ENCODE measurements around the gene TMEM156. TPM values are rescaled to one million over a fixed set of nuclear protein-coding genes. Genes with fewer than 3 reads are reported as not detected.

Gene TMEM156, protein sequence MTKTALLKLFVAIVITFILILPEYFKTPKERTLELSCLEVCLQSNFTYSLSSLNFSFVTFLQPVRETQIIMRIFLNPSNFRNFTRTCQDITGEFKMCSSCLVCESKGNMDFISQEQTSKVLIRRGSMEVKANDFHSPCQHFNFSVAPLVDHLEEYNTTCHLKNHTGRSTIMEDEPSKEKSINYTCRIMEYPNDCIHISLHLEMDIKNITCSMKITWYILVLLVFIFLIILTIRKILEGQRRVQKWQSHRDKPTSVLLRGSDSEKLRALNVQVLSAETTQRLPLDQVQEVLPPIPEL
- total RNA-seq (2014; rRNA removed; shearing (Covaris generic)), result 0.07 TPM in 1 of 2 replicates, not detected in the other

DNA sequence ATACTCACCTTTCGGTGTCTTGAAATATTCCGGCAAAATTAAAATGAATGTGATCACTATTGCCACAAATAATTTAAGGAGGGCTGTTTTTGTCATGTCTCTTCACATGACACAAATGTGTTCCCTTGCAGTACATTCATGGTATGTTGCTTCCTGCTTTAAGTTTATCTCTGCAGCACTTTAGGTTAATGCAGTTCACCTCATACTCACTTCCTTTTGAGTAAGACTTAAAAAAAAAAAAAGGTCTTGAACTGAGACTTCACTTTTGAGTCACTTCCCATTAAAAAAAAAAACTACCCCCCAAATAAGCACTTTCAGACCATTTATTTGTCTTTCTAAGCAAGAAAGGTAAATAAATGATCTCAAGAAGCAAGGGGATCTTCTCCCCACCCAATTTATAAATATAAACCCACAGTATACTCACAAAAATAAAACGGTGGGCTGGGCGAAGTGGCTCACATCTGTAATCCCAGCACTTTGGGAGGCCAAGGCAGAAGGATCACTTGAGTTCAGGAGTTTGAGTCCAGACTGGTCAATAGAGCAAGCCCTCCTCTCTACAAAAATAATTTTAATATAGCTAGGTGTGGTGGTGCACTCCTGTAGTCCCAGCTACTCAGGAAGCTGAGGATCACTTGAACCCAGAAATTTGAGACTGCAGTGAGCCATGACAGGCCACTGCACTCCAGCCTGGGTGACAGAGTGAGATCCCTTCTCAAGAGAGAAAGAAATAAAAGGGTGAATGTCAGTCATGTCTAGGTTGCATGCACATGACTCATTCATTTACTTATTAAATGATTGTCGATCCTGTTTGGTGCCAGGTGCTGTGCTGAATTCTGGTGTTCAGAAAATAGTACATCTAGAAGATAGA lies at the start of gene TMEM156:
TMEM156 (minus strand) TSS at position 192 of the 868 bp plus-strand sequence; CDS start at position 96, 96 bp downstream.
- DNase-seq (ENCODE audit: low spot score), result no peak
- in situ Hi-C loops (cut with HindIII; ENCODE audit: low sequenced_read_pairs), result no loop called here

DNA sequence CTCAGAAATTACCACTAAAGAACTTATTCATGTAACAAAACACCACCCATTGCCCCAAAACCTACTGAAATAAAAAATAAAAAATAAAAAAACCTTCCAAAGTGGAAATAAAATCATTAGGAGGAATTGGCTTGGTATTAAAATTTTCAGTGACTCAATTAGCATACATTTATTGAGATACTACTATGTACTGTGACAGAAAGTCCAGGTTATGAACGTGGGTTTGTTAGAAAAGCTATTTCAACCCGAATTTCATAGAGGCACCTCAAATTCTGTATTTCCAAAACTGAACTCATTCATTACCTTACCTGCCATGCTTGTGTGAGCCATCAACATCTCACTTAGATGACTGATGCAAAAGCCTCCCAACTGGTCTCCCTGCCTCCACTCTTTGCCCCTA lies 46.6 kb upstream of the TMEM156 start:
- in situ Hi-C loops (cut with HindIII; ENCODE audit: low sequenced_read_pairs), result no loop called here
- DNase-seq (ENCODE audit: low spot score), result no peak

DNA sequence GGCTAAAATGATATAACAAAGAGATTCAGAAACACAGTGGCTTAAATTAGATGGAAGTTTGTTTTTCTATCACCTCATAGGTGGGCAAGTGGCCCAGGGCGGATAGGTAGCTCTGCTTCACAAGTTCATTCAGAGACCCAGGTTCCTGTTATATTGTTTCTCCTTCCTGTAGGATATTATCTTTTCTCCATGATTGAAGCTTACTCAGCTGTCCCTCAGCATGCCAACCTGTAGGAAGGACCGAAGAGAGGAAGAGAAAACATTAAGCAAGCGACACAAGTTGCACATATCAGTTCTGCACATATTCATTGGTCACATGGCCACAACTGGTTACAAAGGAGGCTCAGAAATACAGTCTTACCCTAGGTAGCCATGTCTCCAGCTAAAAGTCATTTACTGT lies 36.7 kb upstream of the TMEM156 start:
- DNase-seq (ENCODE audit: low spot score), result no peak
- in situ Hi-C loops (cut with HindIII; ENCODE audit: low sequenced_read_pairs), result no loop called here

DNA sequence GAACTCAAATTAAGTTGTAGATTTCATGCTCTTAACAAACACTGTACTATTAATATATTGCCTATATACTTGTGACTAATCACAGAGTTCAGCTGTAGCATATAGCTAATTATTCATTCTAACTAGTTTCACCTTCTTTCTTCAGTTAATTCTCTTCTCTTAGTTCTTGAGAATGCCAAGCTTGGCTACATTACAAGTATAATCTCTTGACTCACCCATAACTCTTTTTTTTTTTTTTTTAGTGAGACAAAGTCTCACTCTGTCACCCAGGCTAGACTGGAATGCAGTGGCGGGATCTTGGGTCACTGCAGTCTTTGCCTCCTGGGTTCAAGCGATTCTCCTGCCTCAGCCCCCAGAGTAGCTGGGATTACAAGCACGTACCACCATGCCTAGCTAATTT lies 35.2 kb upstream of the TMEM156 start:
- DNase-seq (ENCODE audit: low spot score), result no peak
- in situ Hi-C loops (cut with HindIII; ENCODE audit: low sequenced_read_pairs), result no loop called here

DNA sequence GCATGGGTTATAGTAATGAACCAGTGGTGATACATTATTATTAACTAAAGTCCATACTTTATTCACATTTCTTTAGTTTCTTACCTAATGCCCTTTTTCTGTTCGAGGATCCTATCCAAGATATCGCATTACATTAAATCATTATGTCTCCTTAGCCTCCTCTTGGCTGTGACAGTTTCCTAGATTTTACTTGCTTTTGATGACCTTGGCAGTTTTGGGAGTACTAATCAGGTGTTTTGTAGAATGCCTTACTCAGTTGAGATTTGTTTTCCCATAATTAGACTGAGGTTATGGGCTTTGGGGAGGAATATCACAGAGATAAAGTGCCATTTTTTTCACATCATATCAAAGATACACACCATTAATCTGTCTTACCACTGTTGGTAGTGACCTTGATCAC lies 34.8 kb upstream of the TMEM156 start:
- in situ Hi-C loops (cut with HindIII; ENCODE audit: low sequenced_read_pairs), result no loop called here
- no peak for DNase-seq (ENCODE audit: low spot score)

DNA sequence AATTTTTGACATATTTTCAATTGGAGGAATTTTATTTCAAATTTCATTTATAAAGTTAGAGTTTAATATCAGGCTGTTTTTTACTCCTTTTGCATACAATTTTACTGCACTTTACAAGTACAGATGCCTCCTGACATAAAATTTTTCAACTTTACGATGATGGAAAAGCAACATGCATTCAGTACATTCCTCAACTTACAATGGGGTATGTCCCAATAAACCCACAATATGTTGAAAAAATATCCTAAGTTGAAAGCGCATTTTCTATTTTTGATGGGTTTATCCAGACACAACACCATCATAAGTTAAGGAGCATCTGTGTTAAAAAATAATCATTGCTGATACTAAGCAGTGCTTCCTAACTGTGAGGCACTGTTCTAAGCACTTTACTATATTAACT lies 34.2 kb upstream of the TMEM156 start:
- in situ Hi-C loops (cut with HindIII; ENCODE audit: low sequenced_read_pairs), result no loop called here
- DNase-seq (ENCODE audit: low spot score), result no peak

DNA sequence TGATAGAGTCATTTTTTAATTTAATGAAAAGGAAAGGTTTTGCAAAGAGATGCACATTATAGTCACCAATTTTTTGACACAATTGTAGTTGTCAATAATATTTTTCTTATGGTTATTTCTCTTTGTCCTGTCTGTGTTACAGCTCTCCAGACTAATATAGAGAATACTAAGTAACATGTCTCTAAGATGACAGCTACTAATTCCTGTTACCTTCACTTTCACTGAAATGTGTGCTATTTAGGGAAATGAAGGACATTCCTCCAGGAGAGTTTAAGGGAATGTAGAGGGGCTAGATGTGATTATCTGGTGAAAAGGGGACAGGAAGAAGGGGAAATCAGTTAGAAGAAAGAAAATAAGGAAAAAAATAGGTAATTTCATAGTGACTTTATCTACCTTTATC lies 31.2 kb upstream of the TMEM156 start:
- in situ Hi-C loops (cut with HindIII; ENCODE audit: low sequenced_read_pairs), result no loop called here
- peak; percentile 35 for DNase-seq (ENCODE audit: low spot score)

DNA sequence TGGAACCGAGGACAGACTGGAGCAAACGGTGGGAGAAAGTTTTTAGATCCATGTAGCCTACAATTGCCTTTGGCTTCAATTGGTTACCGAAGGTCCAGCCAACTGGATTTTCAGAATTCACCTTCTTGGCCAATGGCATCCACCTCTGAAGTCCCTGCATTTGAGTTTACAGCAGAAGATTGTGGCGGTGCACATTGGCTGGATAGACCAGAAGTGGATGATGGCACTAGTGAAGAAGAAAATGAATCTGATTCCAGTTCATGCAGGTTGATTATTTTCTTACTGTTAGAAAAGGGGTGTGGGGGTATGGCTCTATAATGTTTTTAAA lies 30.5 kb upstream of the TMEM156 start:
- DNase-seq (ENCODE audit: low spot score), result peak; percentile 68
- in situ Hi-C loops (cut with HindIII; ENCODE audit: low sequenced_read_pairs), result no loop called here

DNA sequence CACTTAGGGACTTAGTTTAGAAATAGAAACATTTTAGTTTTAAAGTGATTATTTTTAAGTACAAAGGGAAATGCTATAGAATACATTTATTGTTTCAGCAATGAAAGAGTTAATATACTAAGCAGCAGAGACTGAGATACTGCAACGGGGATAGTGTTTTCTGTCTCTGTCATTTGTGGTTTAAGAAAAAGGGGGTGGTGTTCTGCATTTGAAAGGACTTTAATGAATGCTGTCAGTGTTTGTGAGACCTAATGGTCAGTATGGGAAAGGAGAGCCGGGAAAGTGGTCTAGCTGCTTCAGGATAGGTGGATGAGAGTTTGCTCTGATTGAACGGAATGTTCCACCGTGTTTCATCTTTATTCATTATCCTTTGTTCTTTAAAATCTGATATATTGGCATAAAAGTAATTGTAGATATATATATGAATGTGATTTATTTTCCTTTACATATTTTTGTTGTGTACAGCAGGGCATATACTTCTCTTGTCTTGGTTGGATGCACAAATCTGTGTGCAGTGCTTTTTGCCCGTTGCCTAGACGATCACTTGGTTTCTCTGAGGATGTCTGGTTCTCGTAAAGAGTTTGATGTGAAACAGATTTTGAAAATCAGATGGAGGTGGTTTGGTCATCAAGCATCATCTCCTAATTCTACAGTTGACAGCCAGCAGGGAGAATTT lies 30.0 kb upstream of the TMEM156 start, which contains the start of gene KLHL5:
KLHL5 (plus strand) TSS at position 139 of the 676 bp plus-strand sequence; CDS start at position 560, 421 bp downstream.
- peak; percentile 53 for DNase-seq (ENCODE audit: low spot score)

DNA sequence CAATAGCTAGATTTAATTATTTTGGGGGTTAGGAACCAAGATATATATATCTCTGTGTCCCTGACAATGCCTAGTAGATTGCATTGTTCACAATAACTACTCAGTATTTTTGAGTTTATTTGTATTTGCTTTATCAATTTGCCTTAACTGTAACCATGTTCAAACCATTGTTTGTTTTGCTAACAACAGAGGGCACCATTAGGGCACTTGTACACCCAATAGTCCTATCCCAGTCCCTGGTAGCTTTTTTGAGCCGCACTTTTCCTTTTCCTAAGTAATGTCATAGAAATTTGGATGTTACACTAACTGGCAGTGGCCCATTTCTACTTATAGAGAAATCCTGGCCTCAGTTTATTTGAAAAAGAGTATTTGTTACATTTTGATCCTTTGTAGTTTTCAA lies 29.2 kb upstream of the TMEM156 start:
- no peak for DNase-seq (ENCODE audit: low spot score)
- in situ Hi-C loops (cut with HindIII; ENCODE audit: low sequenced_read_pairs), result no loop called here

More for the DNA sequence above, 30.0 kb upstream of the TMEM156 start, which contains the start of gene KLHL5:
- in situ Hi-C loops (cut with HindIII; ENCODE audit: low sequenced_read_pairs), result no loop called here

DNA sequence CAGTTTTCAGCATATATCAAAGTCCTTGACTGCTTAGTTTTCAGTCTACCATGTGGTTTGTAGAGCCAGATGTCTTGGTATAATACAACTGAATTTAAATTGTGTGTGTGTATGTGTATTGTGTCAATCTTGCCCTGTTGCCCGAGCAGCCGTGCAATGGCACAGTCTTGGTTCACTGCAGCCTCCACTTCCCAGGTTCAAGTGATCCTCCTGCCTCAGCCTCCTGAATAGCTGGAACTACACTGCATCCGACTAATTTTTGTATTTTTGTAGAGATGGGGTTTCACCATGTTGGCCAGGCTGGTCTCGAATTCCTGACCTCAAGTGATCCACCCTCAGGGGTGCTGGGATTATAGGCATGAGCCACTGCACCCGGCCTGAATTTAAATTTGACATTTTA lies 23.8 kb upstream of the TMEM156 start:
- no peak for DNase-seq (ENCODE audit: low spot score)
- in situ Hi-C loops (cut with HindIII; ENCODE audit: low sequenced_read_pairs), result no loop called here

DNA sequence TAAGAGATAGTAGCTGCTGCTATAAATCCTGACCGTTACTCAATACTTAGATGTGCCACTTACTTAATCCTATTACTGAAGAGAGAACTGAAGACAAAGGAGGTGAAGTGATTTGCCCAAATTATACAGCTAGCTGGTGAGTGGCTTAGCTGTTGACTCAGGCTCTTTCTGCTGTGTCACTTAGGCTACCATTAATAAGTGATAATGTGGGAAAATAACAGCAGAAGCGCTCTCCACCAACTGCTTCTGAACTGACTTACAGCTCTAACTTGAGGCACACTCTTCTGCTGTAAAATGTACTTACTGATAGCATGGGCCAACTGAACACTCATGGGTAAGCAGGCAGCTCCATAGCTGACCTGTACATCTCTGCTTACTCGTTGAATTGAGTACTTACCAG lies 22.3 kb upstream of the TMEM156 start:
- no peak for DNase-seq (ENCODE audit: low spot score)
- in situ Hi-C loops (cut with HindIII; ENCODE audit: low sequenced_read_pairs), result no loop called here

DNA sequence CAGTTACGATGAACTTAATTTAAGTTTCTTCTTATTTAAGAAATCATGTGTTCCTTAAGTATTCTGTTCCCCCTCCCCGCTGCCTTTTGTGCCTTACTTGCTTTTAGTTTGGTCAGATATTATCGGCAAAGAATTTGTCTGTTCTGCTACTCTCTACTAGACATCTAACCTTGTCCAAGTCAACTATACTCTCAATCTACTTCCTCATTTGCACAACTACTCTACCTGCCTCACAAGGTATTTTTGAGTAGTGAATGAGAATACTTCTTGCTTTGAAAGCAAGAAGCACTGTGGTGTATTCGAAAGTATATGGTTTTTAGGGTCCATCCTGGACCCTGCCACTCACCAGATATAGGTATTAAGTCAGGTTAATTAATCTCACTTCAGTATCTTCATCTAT lies 21.8 kb upstream of the TMEM156 start:
- in situ Hi-C loops (cut with HindIII; ENCODE audit: low sequenced_read_pairs), result no loop called here
- no peak for DNase-seq (ENCODE audit: low spot score)

DNA sequence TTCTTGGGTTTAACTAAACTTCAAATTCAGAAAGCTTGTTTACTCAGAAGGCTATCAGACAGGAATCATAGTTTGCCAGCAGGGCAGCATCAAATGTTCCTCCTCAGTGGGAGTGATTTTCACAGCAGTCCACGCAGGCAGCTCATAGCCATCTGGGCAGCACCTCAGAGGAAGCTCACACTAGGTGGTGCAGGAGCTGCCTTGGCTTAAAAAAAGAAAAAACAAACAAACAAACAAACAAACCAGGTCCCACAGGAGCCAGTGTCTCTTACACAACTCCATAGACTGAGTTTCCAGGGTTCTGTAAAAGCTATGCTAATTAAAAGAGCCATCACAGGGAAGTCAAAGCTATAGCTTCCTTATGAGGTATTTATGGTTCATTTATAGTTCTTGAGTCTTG lies 19.3 kb upstream of the TMEM156 start:
- in situ Hi-C loops (cut with HindIII; ENCODE audit: low sequenced_read_pairs), result no loop called here
- peak; percentile 68 for DNase-seq (ENCODE audit: low spot score)

DNA sequence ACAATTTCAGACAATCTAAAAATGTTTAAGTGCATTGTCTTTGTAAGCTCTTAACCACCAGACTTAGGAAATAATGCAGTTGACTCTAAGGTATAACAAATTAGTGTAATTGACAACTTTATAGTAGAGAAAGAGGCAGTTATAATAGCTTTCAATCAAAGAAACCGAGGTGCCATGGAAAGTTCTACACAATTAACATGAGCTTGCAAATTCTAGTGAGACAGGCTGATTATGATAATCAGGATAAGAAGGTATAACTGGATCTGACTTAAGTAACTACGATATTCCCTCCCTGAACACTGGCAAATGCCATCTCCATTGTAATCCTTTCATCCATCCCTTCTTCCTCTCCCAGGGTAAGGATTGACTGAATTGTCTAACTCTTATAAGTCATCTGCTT lies 18.4 kb upstream of the TMEM156 start:
- in situ Hi-C loops (cut with HindIII; ENCODE audit: low sequenced_read_pairs), result no loop called here
- DNase-seq (ENCODE audit: low spot score), result no peak

DNA sequence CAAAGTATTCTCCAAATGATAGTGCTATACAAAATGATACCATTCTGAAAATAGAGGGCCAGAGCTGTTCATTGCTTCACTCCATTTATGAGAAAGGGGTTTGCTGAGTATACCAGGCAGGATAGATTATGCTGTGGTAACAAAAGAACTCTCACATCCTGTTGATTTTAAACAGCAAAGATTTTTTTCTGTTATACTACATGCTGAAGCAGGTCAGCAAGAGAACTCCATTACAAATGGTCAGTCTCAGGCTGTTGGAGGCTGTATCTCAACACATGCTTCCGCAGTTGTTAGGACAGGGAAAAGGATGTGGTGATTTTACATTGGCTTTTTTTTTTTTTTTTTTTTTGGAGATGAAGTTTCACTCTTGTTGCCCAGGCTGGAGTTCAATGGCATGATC lies 16.1 kb upstream of the TMEM156 start:
- in situ Hi-C loops (cut with HindIII; ENCODE audit: low sequenced_read_pairs), result no loop called here
- no peak for DNase-seq (ENCODE audit: low spot score)

DNA sequence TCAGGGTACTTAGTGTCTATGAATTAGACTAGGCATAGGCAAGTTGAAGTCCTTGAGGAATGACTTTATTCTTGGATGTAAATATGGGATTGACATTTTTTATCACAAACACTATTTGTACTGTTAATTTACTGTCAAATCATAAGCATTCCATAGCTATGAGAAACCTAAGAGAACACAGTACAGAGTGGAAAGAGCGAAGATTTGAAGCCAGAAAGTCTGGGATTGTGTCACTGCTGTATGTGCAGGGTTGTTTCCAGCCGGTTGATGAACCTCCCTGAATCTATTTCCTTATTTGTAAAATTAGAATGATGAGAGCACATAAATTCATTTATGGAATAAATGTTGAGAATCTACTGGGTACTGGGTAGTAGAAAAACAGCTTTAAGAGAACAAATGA lies 15.5 kb upstream of the TMEM156 start:
- no peak for DNase-seq (ENCODE audit: low spot score)
- in situ Hi-C loops (cut with HindIII; ENCODE audit: low sequenced_read_pairs), result no loop called here

DNA sequence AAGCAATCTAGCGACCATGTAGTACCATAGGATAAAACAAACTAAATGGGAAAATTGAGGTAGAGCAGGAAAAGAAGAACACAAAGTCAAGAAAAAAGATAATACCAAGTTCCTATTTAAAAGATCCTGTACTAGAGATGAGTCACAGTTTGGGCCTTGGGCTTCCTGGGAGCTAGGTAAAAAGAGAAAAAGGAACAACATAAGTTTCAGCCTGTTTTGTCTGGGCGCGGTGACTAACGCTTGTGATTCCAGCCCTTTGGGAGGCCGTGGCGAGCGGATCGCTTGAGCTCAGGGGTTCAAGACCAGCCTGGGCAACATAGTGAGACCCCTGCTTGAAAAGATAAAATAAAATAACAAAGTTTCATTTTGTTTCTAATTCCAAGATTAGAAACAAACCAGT lies 14.0 kb upstream of the TMEM156 start:
- DNase-seq (ENCODE audit: low spot score), result no peak
- in situ Hi-C loops (cut with HindIII; ENCODE audit: low sequenced_read_pairs), result no loop called here

DNA sequence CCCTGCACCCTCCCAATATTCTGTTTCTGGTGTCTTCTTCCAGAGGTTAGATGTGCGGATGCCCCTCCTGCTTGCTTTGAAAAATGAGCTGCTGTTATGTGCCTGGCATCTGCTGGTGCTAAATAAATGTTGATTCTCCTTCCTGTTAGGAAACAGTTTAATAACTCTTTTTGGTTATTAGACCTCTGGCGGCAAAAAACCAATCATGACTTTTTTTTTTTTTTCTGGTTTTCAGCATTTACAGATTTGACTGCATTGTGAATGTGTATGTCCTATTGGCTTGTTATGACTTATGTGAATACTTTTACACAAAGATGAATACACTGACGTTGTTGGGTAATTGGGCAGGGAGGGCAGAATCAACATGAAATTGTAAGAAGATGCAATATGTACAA lies 13.6 kb upstream of the TMEM156 start:
- no peak for DNase-seq (ENCODE audit: low spot score)
- in situ Hi-C loops (cut with HindIII; ENCODE audit: low sequenced_read_pairs), result no loop called here

Measured in G401 (cell line).